GM21619 (cell line): ENCODE measurements around the gene WDR45B.
"Not testable (repeated sequence)": the region's sequence is repeated elsewhere in the genome, so short reads cannot be mapped to it uniquely, and the experiment has no call there.

Experiments used
- ATAC-seq: cut with Tn5 transposase; IDR thresholded peaks from one replicate; pipeline ENCODE4 v1.9.1; 2021; ENCODE audit not compliant: unreplicated experiment

WDR45B gene

DNA sequence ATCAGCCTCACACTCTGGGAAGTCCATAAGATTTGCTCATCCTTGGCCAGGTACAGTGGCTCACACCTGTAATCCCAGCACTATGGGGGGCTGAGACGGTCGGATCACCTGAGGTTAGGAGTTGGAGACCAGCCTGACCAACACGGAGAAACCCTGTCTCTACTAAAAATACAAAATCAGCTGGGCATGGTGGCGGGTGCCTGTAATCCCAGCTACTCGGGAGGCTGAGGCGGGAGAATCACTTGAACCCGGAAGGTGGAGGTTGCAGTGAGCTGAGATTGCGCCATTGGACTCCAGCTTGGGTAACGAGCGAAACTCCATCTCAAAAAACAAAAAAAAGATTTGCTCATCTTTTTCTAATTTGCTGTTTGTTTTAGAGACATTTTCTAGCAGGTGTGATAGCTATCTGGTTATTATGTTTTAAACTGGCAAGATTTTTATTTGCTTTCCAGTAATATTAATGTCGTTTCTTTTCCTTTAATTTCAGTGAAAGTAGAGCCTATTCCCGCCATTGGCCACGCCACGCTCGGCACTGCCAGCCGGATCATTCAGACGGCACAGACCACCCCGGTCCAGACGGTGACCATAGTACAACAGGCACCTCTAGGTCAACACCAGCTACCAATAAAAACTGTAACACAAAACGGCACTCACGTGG lies 61.5 kb downstream of the WDR45B start:
- no peak for ATAC-seq

DNA sequence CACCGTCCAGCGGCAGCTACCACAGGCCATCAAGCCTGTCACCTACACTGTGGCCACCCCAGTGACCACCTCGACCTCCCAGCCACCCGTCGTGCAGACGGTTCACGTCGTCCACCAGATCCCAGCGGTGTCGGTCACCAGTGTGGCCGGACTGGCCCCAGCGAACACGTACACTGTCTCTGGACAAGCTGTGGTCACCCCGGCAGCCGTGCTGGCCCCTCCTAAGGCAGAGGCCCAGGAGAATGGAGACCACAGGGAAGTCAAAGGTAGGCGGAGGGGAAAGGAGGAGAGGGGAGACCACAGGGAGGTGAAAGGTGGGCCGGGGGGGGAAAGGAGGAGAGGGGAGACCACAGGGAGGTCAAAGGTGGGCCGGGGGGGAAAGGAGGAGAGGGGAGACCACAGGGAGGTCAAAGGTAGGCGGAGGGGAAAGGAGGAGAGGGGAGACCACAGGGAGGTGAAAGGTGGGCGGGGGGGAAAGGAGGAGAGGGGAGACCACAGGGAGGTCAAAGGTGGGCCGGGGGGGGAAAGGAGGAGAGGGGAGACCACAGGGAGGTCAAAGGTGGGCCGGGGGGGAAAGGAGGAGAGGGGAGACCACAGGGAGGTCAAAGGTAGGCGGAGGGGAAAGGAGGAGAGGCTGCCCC lies 62.2 kb downstream of the WDR45B start:
- ATAC-seq: not testable (repeated sequence)

DNA sequence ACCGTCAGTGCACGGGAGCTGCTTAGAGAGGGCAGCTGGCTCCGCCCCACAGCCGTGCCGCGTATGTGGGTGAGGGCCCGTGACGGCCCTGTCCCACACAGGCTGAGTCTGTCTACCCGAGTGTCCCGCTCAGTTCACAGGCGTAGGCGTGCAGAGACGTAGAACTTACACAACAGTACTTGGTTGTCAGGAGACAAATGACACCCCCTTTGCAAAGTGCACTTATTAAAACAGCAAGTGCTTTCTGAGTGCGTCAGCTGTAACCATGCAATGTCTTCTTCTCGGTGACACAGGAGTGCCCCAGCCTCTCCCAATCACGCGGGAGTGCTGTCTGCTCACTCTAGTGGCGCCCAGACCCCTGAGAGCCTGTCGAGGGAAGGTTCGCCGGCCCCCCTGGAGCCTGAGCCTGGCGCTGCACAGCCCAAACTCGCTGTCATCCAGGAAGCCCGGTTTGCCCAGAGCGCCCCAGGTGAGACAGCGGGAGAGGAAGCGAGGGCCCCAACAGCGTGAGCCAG lies 64.5 kb downstream of the WDR45B start:
- ATAC-seq: no peak

DNA sequence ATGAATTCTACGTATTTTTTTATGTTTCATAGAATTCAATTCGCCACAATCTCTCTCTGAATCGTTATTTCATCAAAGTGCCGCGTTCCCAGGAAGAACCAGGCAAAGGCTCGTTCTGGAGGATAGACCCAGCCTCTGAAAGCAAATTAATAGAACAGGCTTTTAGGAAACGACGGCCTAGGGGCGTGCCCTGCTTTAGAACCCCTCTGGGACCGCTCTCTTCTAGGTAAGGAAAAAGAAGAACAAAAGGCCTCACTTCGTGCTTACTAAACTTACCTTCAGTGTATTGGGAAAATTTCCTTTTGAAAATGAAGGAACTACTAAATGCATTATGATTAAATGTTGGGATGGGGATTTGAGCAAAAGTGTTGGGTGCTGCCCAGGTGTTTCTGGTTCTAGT lies 65.5 kb downstream of the WDR45B start:
- no peak for ATAC-seq

DNA sequence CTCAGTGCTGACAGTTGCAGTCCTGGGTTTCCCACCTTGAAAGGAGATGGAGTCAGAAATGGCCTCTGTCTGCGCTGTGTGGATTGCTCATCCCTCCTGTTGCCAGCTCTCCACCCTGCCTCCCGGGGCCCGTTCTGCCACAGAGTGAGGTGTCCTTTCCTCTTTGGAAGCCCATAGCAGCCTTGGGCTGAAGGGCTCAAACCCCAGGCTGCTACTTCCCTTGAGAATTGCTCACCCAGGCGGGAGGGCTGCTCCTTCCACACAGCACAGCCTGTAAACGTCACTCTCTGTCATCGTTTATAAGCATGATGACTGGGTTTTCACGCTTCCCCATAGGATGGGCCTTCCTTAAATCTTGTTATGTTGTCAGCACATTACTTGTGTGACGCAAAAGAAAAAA lies 66.0 kb downstream of the WDR45B start:
- no peak for ATAC-seq

DNA sequence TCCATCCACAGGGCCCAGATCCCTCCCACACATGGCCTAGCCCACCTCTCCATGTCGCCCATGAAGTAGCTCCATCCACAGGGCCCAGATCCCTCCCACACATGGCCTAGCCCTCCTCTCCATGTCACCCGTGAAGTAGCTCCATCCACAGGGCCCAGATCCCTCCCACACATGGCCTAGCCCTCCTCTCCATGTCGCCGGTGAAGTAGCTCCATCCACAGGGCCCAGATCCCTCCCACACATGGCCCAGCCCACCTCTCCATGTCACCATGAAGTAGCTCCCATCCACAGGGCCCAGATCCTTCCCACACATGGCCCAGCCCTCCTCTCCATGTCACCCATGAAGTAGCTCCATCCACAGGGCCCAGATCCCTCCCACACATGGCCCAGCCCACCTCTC lies 68.3 kb downstream of the WDR45B start:
- ATAC-seq: not testable (repeated sequence)

DNA sequence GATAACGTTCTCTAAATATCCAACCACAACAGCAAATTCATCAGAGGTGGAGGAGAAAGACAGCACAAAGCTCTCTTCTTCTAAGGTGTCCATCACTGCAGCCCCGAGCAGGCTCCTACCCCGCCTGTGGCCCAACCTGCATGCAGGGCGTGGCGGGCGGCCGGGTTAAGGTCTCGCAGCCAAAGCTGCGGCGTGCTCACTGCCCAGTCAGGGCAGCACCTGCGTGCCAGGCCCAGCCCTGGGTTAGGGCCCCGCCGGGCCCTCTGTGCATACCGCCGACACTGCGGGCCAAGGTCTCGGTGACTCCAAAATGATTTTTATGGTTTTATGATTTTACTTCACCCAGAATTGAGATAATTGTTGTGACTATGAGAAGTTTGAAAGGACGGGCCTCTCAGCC lies 70.9 kb downstream of the WDR45B start:
- no peak for ATAC-seq

DNA sequence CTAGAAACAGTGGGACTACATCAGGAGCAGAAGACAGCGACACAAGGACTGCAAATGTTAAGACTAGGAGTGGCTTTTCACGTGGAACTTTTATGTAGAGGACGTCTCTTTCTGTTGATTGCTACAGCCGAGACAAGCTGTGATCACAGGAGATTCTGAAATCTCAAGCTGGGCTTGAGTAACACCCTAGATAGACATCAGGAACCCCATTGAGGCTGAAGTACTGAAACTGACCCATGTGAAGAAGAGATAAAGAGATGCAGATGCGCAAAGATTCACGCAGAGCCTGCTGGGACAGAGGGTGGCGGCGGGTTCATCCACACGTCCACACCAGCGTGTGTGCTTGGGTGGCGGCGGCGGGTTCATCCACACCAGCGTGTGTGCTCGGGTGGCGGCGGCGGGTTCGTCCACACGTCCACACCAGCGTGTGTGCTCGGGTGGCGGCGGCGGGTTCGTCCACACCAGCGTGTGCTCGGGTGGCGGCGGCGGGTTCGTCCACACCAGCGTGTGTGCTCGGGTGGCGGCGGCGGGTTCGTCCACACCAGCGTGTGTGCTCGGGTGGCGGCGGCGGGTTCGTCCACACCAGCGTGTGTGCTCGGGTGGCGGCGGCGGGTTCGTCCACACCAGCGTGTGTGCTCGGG lies 72.5 kb downstream of the WDR45B start:
- not testable (repeated sequence) for ATAC-seq

DNA sequence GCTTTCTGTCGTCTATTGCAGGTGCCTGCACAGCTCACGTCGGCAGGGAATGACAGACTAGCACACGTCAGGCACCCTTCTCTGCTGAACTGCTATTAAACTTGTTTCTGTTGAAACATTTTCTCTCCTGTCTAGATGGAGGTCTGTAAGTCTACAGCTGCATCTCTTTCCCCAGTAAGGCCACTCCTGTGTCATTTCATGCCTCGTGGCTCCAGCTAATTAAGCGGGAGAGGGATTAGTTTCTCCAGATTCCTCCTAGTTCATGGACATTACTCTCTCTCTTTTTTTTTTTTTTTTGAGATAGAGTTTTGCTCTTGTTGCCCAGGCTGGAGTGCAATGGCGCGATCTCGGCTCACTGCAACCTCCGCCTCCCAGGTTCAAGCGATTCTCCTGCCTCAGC lies 74.2 kb downstream of the WDR45B start:
- no peak for ATAC-seq

DNA sequence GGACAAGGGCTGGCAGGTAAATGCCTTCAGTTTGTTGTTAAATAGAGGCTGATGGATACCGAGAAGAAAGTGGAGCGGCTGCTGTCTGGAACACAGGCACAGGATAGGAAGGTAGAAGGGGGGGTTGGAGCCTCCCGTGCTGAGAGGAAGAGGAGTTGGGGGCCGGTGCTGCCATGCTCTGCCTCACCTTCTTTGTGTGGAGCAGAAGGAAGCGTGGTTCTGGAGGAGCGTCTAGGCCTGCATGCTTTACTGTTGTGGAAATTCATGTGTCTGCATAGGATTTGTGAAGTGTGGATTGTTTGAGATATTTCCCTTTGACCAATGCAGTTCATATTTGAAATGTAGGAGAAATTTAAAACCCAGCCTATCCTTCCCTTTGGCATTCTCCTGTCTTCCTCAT lies 76.4 kb downstream of the WDR45B start:
- ATAC-seq: no peak

DNA sequence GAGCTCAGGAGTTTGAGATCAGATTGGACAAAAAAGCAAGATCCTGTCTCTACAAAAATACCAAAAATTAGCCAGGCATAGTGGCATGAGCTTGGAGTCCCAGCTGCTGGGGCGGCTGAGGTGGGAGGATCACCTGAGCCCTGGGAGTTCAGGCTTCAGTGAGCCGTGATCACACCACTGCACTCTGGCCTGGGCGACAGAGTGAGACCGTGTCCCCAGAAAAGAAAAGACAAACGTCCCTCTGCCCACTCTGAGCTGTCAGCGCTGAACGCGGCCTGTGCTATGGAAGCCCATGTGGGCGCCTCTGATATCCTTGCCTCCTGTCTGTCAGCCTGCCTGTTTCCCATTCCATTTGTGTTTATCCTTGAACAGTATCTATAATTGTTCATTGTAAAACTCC lies 78.0 kb downstream of the WDR45B start:
- no peak for ATAC-seq

DNA sequence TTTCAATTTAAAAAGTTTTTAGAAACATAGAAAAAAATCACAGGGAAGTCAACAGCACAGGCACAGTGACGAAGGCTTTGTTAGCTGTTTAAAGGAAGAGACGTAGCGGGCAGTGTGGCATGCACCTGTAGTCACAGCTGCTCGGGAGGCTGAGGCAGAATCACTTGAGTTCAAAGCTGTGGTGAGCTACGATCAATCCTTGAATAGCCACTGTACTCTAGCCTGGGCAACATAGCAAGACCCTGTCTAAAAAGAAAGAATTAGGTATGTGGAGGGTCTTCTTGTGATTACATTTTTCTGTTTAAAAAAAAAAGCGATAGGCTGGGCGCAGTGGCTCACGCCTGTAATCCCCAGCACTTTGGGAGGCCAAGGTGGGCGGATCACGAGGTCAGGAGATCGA lies 78.6 kb downstream of the WDR45B start:
- ATAC-seq: no peak

DNA sequence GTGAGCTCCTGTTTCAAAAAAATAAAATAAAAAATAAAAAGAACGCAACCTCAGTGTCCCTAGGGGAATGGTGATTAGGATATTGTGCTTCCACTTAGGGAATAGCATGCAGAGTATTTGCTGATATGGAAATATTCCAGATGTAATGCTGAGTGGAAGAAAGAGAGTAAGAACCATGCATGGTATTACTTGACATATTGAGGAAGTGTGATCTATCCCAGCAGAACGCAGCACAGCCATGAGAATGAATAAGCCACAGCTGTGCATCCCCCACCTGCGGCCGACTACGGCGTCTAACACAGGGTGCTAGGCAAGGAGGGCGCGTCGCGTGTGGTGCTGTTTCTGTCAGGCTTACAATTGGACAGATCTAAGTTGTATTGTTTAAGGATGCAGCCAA lies 79.2 kb downstream of the WDR45B start:
- no peak for ATAC-seq

DNA sequence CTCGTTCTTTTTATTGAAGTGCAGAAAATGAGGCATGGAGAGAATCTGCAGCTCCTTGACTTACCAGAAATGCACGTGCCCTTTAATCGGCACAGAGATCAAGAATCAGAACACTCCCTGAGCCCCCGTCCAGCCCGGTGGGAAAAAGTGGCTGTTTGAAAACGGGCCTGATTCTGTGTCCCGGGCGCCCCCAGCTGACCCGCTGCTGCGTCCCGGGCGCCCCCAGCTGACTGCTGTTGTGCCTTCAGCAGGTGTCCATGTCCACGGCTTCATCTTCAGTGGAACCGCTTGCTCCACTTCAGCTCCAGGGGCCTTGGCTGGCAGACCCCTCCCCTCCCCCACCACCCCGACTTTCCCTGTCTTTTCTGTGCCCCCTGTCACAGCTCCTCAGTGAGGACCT lies 81.0 kb downstream of the WDR45B start:
- ATAC-seq: no peak

DNA sequence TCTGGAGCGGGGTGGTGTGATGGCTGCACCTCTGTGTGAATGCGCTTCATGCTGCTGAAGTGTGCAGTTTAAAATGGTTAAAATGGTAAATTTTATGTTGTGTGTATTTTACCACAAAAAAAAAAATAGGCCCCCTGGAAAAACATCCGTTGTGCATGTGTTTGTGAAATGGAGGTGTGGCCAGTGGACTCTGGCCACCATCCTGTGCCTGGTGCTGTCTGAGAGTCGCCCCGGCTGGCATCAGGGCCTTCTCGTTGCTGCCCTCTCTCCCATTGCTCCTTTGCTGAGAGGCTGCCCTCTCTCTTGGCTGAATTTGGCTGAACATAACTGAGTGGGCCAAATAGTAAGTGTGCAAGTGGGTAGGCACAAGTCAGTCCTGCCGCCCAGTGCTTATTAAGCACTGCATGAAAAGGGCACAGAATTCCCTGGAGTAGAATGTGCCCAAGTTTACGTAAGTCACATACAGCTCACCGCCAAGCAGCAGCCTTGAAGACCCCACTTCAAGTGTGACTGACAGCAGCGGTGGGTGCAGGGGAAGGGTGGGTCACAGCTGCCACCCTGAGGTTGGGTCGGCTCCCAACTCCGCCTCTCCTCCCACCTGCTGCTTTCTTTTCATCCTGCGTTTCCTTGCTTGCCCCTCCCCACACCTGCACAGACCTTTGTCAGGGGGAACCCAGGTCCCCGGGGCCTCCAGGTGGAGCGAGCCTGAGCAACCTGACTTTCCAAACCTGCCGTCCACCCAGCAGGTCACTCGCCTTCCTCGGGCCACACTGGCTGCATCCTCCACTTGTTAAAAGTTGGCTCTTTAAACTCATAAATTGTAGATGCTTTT lies 81.9 kb downstream of the WDR45B start:
- no peak for ATAC-seq

DNA sequence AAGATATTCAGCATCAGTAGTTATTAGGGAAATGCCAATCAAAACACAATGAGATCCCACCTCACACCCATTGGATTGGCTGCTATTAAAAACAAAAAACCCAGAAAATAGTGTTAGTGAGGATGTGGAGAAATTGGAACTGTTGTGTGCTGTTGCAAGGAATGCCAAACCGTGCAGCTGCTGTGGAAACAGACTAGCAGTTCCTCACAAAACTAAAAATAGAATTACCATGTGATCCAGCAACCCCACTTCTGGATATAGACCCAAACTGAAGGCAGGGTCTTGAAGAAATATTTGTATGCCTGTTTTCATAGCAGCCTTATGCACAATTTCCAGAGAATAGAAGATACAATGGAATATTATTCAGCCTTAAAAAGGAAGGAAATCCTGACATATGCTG lies 82.7 kb downstream of the WDR45B start:
- no peak for ATAC-seq
